Breast epithelium (tissue), 4 donors: ENCODE results near the gene ELOVL7. TPM values are rescaled to one million over a fixed set of nuclear protein-coding genes. Genes with fewer than 3 reads are reported as not detected.

Experiments
- DNase-seq, 2 donors: peaks; one replicate each; pipeline ENCODE4 v3.0.0-alpha.2; 2019; ENCODE audit warnings: low spot score in 2 of 2
- H3K27ac ChIP-seq, 2 donors: fragments of 200-600 bp; sonication (generic) in 1 of 2; one replicate each; pipeline ENCODE4 v1.5.1; 2016 to 2019; ENCODE audit warnings: mild to moderate bottlenecking in 1 of 2
- H3K27me3 ChIP-seq, 2 donors: fragments of 200-600 bp; sonication (generic) in 1 of 2; one replicate each; pipeline versions ENCODE4 v1.5.1 to v1.6.0; 2017 to 2019; ENCODE audit warnings: control low read depth in 1 of 2, mild to moderate bottlenecking in 1 of 2
- H3K36me3 ChIP-seq: fragments of 200-600 bp; one replicate; pipeline ENCODE4 v1.5.1; 2019
- H3K4me1 ChIP-seq, 2 donors: fragments of 200-600 bp; sonication (generic); one replicate each; pipeline ENCODE4 v1.5.1; 2016 to 2019; ENCODE audit warnings: control low read depth in 1 of 2
- H3K4me3 ChIP-seq, 3 donors: fragments of 200-600 bp; sonication (generic); 1 replicate in 2 of 3; 2 replicates in 1 of 3; pipeline ENCODE4 v1.5.1; 2016 to 2019; ENCODE audit warnings: mild to moderate bottlenecking in 3 of 3, moderate library complexity in 2 of 3
- H3K9me3 ChIP-seq, 2 donors: fragments of 200-600 bp; sonication (generic) in 1 of 2; one replicate each; pipeline ENCODE4 v1.5.1; 2016 to 2019; ENCODE audit warnings: control low read depth in 1 of 2
- CTCF ChIP-seq, 3 donors: fragments of 450-650 bp; IDR thresholded peaks; one replicate each; pipeline ENCODE4 v1.5.1; 2016 to 2017; ENCODE audit warnings: antibody characterized with exemption in 3 of 3, mild to moderate bottlenecking in 3 of 3, moderate library complexity in 3 of 3
- POLR2A ChIP-seq: fragments of 450-650 bp; IDR thresholded peaks from one replicate; pipeline ENCODE4 v1.6.1; 2016; ENCODE audit warnings: antibody characterized with exemption, mild to moderate bottlenecking, moderate library complexity
- POLR2AphosphoS5 ChIP-seq, 3 donors: sonication (generic); formaldehyde crosslinking; IDR thresholded peaks; one replicate each; pipeline ENCODE4 v1.6.1; 2017; ENCODE audit warnings: antibody characterized with exemption in 3 of 3
- intact Hi-C: fragments of 100-400 bp; cut with DNase I; formaldehyde crosslinking; loops from one replicate; pipeline ENCODE4 v1.15.1; 2023; ENCODE audit warnings: low total_unique reads
- total RNA-seq, 3 donors: library from RNA; depleted of rRNA; stranded (reverse); fragments of >200 nt; gene quantifications; one replicate each; pipeline ENCODE4 v1.1.0, GENCODE V29; 2016

ELOVL7 gene
- total RNA-seq, 3 donors from 2014 or later, result 3.9 to 7.5 (median 6.1) TPM

DNA sequence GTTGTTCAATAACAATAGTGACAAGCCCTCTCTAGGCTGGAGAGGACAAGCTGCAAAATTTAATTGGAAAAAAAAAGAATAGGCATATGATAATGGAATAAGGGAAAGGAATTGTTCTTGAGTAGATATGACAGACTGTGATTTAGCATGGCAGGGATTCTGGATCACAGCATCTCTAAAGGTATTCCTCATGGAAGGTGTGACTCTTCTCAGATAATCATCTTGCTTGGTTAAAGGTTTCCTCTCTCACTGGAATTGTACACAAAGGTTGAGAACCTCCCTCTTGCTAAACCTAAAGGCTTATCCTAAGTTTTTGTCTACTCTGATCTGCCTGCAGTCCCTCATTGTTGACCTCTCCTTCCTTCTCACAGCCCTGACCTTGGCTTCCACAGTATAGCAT lies 31.6 kb downstream of the ELOVL7 start:
- no peaks in the 10 kb centered on the region for H3K27me3 ChIP-seq
- DNase-seq, result no peak
- TF ChIP-seq CTCF (IDR thresholded peaks at IDR 0.05) (no peak), POLR2A (no peak), POLR2AphosphoS5 (IDR thresholded peaks at IDR 0.05) (no peak)
- no peaks in the 10 kb centered on the region for H3K36me3 ChIP-seq
- intact Hi-C loops, result loop anchor here (5.0 kb wide), 1 partner anchor 1230 kb away; no protein-coding TSS in a partner anchor
- no peaks in the 10 kb centered on the region for H3K4me1 ChIP-seq
- H3K4me3 ChIP-seq, result no peak overlapping the region
- H3K27ac ChIP-seq, result no peak overlapping the region
- H3K9me3 ChIP-seq, result no peaks in the 10 kb centered on the region

DNA sequence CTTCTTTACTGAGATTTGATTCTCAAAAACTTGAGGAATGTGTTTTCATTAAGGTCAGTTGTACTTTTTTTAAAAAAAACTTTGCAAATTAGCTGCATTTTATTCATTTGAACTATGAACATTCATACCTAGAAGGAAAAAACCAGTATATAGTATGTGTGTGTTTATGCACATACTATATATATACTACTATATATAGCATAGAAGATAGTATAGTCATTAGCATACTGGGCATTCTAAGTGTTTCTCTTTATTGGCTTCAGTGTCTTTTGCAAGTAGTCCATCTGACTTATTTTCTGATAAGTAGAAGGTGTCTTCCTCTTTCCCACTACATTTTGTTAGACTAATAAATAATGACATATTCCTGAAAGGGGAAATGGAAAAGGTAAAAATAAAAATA lies 33.0 kb downstream of the ELOVL7 start:
- Histone ChIP-seq H3K27ac (no peak overlapping the region), H3K9me3 (no peaks in the 10 kb centered on the region), H3K4me3 (no peak overlapping the region), H3K27me3 (no peaks in the 10 kb centered on the region), H3K4me1 (no peaks in the 10 kb centered on the region), H3K36me3 (no peaks in the 10 kb centered on the region)
- no peak for DNase-seq
- TF ChIP-seq POLR2A (no peak), POLR2AphosphoS5 (IDR thresholded peaks at IDR 0.05) (no peak), CTCF (IDR thresholded peaks at IDR 0.05) (no peak)
- intact Hi-C loops, result loop anchor here (5.0 kb wide), 1 partner anchor 1229 kb away; no protein-coding TSS in a partner anchor

GRCh38 chr5:60810438-60811085 lies 33.5 kb downstream of the ELOVL7 start:
- Histone ChIP-seq H3K36me3 (no peaks in the 10 kb centered on the region), H3K27me3 (no peaks in the 10 kb centered on the region), H3K27ac (no peak overlapping the region), H3K4me3 (no peak overlapping the region), H3K9me3 (no peaks in the 10 kb centered on the region), H3K4me1 (no peaks in the 10 kb centered on the region)
- intact Hi-C loops, result loop anchor here (5.0 kb wide), 1 partner anchor 1228 kb away; no protein-coding TSS in a partner anchor
- TF ChIP-seq POLR2A, result no peak
- TF ChIP-seq POLR2AphosphoS5 (IDR thresholded peaks at IDR 0.05), result no peak
- no peak for DNase-seq

GRCh38 chr5:60809891-60810425 lies 34.1 kb downstream of the ELOVL7 start:
- no peak for TF ChIP-seq POLR2A
- TF ChIP-seq POLR2AphosphoS5 (IDR thresholded peaks at IDR 0.05), result no peak
- no peak for TF ChIP-seq CTCF (IDR thresholded peaks at IDR 0.05)
- Histone ChIP-seq H3K9me3 (no peaks in the 10 kb centered on the region), H3K4me1 (no peaks in the 10 kb centered on the region), H3K4me3 (no peak overlapping the region), H3K36me3 (no peaks in the 10 kb centered on the region), H3K27ac (no peak overlapping the region), H3K27me3 (no peaks in the 10 kb centered on the region)
- intact Hi-C loops, result loop anchor here (5.0 kb wide), 1 partner anchor 1228 kb away; no protein-coding TSS in a partner anchor
- no peak for DNase-seq

- no peak for DNase-seq
- Histone ChIP-seq H3K36me3 (no peaks in the 10 kb centered on the region), H3K4me3 (no peak overlapping the region), H3K9me3 (no peaks in the 10 kb centered on the region), H3K4me1 (no peaks in the 10 kb centered on the region), H3K27ac (no peak overlapping the region), H3K27me3 (no peaks in the 10 kb centered on the region)
- intact Hi-C loops, result no loop called here
- TF ChIP-seq POLR2AphosphoS5 (IDR thresholded peaks at IDR 0.05) (no peak), POLR2A (no peak), CTCF (IDR thresholded peaks at IDR 0.05) (no peak)
Observed at GRCh38 chr5:60806591-60807243, 37.4 kb downstream of the ELOVL7 start.
